Neural crest cell (in vitro differentiated cells): ENCODE measurements around the gene RDH13. TPM values are rescaled to one million over a fixed set of nuclear protein-coding genes. Genes with fewer than 3 reads are reported as not detected.
"Not testable (repeated sequence)": the region's sequence is repeated elsewhere in the genome, so short reads cannot be mapped to it uniquely, and the experiment has no call there.

Experiments
- DNase-seq: peaks from one replicate; pipeline ENCODE4 v3.0.0; 2021; ENCODE audit warnings: low read depth, mixed read lengths, low spot score
- H3K27ac Mint-ChIP-seq: one replicate; pipeline ENCODE4 v1.8.0; 2021; ENCODE audit warnings: mild to moderate bottlenecking, mixed read lengths; ENCODE audit not compliant: unreplicated experiment
- H3K27me3 Mint-ChIP-seq: 2 replicates; pipeline ENCODE4 v1.8.0; 2021; ENCODE audit warnings: low read depth, mild to moderate bottlenecking, mixed read lengths
- H3K36me3 Mint-ChIP-seq: 2 replicates; pipeline ENCODE4 v1.8.0; 2021; ENCODE audit warnings: low read depth, mild to moderate bottlenecking, mixed read lengths
- H3K4me1 Mint-ChIP-seq: 2 replicates; pipeline ENCODE4 v1.8.0; 2021; ENCODE audit warnings: mixed read lengths
- H3K4me3 Mint-ChIP-seq: one replicate; pipeline ENCODE4 v1.8.0; 2021; ENCODE audit warnings: mild to moderate bottlenecking, mixed read lengths
- H3K9me3 Mint-ChIP-seq: 2 replicates; pipeline ENCODE4 v1.8.0; 2021; ENCODE audit warnings: mixed read lengths
- CTCF ChIP-seq: fragments of 200-600 bp; sonication (generic); conservative IDR thresholded peaks from 2 replicates; pipeline ENCODE4 v1.5.0; 2021; ENCODE audit warnings: antibody characterized with exemption, mild to moderate bottlenecking
- total RNA-seq: library from RNA; stranded (reverse); gene quantifications from 2 replicates; pipeline ENCODE4 v1.2.1, GENCODE V29; 2021

Gene RDH13
- total RNA-seq, 1 donor from 2014 or later = 19.9 TPM

- DNase-seq = no peak
- Mint-ChIP-seq H3K4me1 (no peaks in the 10 kb centered on the region), H3K27me3 (no peaks in the 10 kb centered on the region), H3K9me3 (no peaks in the 10 kb centered on the region), H3K27ac (peak overlapping the region; percentile 43), H3K4me3 (no peak overlapping the region), H3K36me3 (peaks cover 3% of the 10 kb centered on the region)
- TF ChIP-seq CTCF = no peak
These were observed 28.2 kb downstream of the RDH13 start for GRCh38 chr19:55034751-55035150.

GRCh38 chr19:55032976-55033643 is 29.8 kb downstream of the RDH13 start:
- H3K27ac Mint-ChIP-seq = not testable (repeated sequence)

GRCh38 chr19:55032170-55032800 is 30.7 kb downstream of the RDH13 start:
- H3K4me3 Mint-ChIP-seq = no peak overlapping the region
- H3K4me1 Mint-ChIP-seq = no peaks in the 10 kb centered on the region
- DNase-seq = no peak
- H3K36me3 Mint-ChIP-seq = peaks cover 2% of the 10 kb centered on the region
- peak overlapping the region; percentile 50 for H3K27ac Mint-ChIP-seq
- no peaks in the 10 kb centered on the region for H3K9me3 Mint-ChIP-seq
- TF ChIP-seq CTCF = no peak
- H3K27me3 Mint-ChIP-seq = no peaks in the 10 kb centered on the region

More at GRCh38 chr19:55032976-55033643, 29.8 kb downstream of the RDH13 start:
- H3K27me3 Mint-ChIP-seq, DNase-seq, H3K4me3 Mint-ChIP-seq, H3K4me1 Mint-ChIP-seq, H3K9me3 Mint-ChIP-seq, H3K36me3 Mint-ChIP-seq: not testable (repeated sequence)

- Mint-ChIP-seq H3K9me3 (no peaks in the 10 kb centered on the region), H3K27ac (no peak overlapping the region), H3K4me3 (no peak overlapping the region), H3K36me3 (peaks cover 2% of the 10 kb centered on the region), H3K4me1 (no peaks in the 10 kb centered on the region), H3K27me3 (no peaks in the 10 kb centered on the region)
- no peak for TF ChIP-seq CTCF
- DNase-seq = no peak
These were observed 31.8 kb downstream of the RDH13 start for GRCh38 chr19:55031178-55031577.

- no peak for TF ChIP-seq CTCF
- no peaks in the 10 kb centered on the region for H3K9me3 Mint-ChIP-seq
- no peak overlapping the region for H3K27ac Mint-ChIP-seq
These were observed 34.2 kb downstream of the RDH13 start for GRCh38 chr19:55028757-55029156.

More at GRCh38 chr19:55028757-55029156, 34.2 kb downstream of the RDH13 start:
- H3K36me3 Mint-ChIP-seq = peaks cover 2% of the 10 kb centered on the region
- DNase-seq = no peak
- H3K4me1 Mint-ChIP-seq = no peaks in the 10 kb centered on the region
- no peaks in the 10 kb centered on the region for H3K27me3 Mint-ChIP-seq
- H3K4me3 Mint-ChIP-seq = no peak overlapping the region
